ENCODE measurements around the gene MXRA8.
A peak's percentile ranks its signal among the peaks of the same experiment; 100 is the strongest.

The MXRA8 gene

GRCh38 chr1:1365875-1366698 lies 7.7 kb upstream of the MXRA8 start:
- DNase-seq: no peak

GRCh38 chr1:1364266-1364665 lies 5.9 kb upstream of the MXRA8 start:
- DNase-seq: no peak

GRCh38 chr1:1361982-1362423 lies 3.6 kb upstream of the MXRA8 start:
- DNase-seq: no peak

GRCh38 chr1:1361233-1361981 lies 3.1 kb upstream of the MXRA8 start:
- no peak for DNase-seq

GRCh38 chr1:1360506-1361169 lies 2.3 kb upstream of the MXRA8 start:
- no peak for DNase-seq

GRCh38 chr1:1359664-1360468 lies 1.5 kb upstream of the MXRA8 start:
- no peak for DNase-seq

- no peak for DNase-seq
Observed at GRCh38 chr1:1359308-1359663, 931 bp upstream of the MXRA8 start.

- no peak for DNase-seq
Observed at GRCh38 chr1:1357871-1358432, 403 bp downstream of the MXRA8 start.

- no peak for DNase-seq
Observed at GRCh38 chr1:1356796-1357401, 1.5 kb downstream of the MXRA8 start.

- no peak for DNase-seq
Observed at GRCh38 chr1:1356166-1356795, 2.1 kb downstream of the MXRA8 start.

GRCh38 chr1:1355416-1355815 lies 2.9 kb downstream of the MXRA8 start:
- no peak for DNase-seq

GRCh38 chr1:1354271-1355247 lies 3.8 kb downstream of the MXRA8 start:
- DNase-seq: no peak

- no peak for DNase-seq
Observed at GRCh38 chr1:1353389-1354151, 4.8 kb downstream of the MXRA8 start.

GRCh38 chr1:1352786-1353388 lies 5.5 kb downstream of the MXRA8 start:
- no peak for DNase-seq

GRCh38 chr1:1351511-1352427 lies 6.6 kb downstream of the MXRA8 start:
- DNase-seq: no peak

GRCh38 chr1:1349256-1350012 lies 8.9 kb downstream of the MXRA8 start, which contains the start of gene DVL1:
Gene DVL1, minus strand, starts transcription at chr1:1349418. Its CDS starts 353 bp downstream, at chr1:1349065.
- DNase-seq: peak; percentile 76
